NCI-H345 treated with DMSO at 0.1 percent for 48 hours (cell line): ENCODE measurements around the gene RIMBP2.
A peak's percentile ranks its signal among the peaks of the same experiment; 100 is the strongest.

ENCODE experiments used
- DNase-seq: peaks from one replicate; lab custom pipeline; 2025; ENCODE audit not compliant: unreplicated experiment; lab: John Stamatoyannopoulos, UW

The RIMBP2 gene

DNA sequence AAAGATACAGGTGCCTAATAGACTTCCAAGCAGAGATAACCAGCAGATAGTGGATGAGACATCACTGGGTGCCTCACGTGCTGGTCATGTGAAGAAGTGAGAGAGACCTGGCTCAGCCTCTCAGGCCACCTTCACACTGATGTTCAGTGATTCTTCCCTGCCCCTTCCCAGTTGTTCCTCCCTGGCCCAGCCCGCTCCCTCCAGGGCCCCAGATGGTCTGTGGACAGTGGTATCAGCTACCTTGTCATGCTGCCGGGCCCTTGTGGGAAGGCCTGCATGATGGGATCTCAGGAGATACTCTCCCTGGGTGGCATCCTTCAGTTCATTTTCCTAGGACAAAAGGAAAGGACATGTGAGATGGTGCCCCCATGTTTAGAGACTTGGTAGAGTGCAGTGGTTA is 198.5 kb downstream of the RIMBP2 start:
- DNase-seq = no peak

DNA sequence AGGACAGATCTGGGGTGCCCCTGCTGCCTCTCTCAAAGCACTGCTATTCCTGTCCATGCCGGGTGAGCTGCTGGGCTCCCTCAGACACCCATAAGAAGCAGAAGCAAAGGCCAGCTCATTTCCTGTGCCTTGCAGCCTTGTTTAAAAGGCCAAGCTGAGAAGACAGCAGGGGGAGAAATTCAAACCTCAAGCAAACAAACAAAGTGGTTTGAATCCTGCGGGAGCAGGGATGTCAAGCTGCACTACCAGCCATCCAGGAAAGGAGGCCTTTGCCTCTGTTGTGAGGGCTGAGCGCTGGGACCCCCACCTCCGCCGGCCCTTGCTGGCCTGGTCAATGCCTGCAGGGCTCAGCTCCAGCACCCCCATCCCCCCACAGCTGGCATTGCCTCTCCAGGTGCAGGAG is 201.9 kb downstream of the RIMBP2 start:
- peak; percentile 61 for DNase-seq

DNA sequence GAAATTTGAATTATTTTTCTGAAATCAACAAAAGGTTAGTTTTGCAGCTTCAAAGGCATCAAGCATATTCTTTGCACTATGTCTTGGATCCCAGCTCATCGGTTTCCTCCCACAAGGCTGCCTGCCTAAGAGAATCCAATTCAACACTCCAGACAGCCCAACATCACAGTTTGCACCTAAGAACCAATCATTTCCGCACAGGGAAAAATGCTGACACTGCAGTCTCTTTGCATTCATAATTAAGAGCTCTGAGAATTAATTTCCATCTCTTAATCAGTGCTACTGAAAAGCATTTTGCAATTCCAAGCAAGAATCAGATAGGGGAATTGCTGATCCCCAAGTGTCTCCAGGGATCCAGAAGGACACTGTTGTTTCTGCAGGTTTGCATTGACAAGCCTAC is 202.5 kb downstream of the RIMBP2 start:
- no peak for DNase-seq

DNA sequence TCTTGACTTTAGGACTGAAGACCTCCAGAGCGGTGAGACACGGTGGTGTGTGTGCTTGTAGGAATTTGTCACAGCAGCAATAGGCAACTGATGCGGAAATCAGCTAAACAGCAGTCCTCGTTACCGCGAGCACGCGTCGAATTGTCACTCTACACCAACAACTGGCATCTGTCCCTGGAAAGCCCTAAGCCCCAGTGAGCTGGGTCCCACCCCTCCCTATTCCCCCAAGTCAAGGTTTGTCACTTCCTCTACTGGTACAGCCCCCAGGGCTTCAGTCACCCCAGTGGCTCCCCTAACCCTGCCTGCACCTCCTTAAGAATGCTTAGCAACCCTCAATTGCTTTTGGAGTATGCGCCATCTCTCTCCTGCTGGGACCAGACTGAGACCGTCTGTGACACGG is 204.8 kb downstream of the RIMBP2 start:
- DNase-seq = no peak

DNA sequence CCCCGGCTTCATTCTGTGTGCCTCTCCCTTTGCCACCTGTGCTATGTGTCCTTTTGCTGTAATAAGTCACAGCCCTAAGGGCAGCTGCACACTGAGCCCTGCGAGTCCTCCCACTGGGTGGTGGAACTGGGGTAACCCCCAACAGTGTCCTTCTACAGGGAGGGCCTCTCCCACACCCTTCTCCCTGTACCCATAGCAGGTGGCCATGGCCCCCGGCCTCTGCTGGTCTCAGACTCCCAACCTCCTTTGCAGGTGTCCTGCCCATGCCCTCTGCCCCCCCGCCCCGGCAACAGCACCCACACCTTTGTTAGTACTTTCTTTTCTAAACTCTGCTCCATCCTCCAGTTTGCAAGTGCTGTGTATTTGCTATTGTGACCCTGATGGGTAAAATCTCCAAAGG is 206.6 kb downstream of the RIMBP2 start:
- no peak for DNase-seq

DNA sequence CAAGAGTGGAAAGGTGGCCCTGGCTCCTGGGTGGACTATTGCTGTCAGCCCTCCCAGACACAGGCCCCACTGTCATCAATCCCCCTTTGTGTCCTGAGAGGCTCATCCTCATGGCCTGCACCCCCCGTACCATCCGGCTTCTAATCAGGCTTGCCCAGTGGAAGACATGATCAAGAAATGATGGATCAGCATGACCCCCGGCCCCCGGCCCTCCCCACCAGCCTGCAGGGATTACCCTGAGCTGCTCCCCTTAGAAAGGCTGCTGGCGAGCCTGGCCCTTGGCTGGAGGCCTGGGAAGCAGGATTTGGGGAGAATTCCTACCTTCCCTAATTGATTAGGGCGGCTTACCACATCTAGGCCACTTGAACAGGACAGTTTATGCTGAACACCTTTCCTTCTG is 207.3 kb downstream of the RIMBP2 start:
- DNase-seq = no peak

DNA sequence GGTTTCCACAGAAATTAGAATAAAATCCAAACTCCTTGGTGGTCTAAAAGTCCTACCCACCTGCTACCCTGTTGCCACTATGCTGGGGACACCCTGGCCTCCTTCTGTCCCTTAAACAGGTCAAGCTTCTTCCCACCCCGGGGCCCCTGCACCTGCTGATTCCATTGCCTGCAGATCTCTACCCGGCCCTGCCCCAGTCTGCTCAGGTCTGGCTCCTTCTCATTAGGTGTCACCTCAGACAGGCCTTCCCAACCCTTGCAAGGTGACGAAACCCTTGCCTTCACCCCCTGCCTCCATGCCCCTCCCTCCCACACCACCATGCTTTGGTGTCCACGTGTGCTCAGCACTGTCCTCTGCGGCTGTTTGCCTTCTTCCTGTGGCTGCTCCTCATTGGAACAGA is 207.8 kb downstream of the RIMBP2 start:
- DNase-seq = no peak

DNA sequence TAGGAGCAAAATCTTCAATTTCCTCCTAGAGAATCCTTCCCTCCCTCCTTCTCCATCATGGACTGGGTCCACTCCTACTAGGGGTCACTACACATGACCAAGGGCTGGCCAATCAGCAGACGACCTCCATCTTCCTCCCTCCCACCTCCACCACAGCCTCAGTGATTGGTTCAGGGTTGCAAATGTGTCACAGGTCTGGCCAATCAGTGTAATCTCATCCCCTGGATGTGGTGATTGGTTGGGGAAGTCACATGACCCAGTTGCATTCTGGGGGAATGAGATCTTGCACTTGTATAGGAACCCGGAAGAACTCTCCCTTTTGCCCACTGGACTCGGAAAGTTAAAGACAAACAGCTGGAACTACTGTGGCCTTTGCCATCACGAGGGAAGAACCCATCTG is 209.3 kb downstream of the RIMBP2 start:
- DNase-seq = no peak

DNA sequence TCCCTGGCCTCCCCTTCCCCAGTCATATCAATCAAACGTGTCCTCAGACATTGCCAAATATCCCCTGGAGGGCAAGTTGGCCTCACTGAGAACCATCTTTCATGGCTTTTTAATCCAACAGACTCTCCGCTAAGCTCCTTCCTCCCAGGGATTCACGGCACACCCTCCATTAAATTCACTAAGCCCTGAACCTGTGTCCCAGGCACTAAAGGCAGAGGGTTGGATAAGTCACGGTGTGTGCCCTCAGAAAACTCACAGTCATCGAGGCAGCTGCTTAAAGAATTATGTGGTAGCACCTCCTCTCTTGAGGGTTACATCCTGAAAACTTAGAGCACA is 211.3 kb downstream of the RIMBP2 start:
- no peak for DNase-seq

DNA sequence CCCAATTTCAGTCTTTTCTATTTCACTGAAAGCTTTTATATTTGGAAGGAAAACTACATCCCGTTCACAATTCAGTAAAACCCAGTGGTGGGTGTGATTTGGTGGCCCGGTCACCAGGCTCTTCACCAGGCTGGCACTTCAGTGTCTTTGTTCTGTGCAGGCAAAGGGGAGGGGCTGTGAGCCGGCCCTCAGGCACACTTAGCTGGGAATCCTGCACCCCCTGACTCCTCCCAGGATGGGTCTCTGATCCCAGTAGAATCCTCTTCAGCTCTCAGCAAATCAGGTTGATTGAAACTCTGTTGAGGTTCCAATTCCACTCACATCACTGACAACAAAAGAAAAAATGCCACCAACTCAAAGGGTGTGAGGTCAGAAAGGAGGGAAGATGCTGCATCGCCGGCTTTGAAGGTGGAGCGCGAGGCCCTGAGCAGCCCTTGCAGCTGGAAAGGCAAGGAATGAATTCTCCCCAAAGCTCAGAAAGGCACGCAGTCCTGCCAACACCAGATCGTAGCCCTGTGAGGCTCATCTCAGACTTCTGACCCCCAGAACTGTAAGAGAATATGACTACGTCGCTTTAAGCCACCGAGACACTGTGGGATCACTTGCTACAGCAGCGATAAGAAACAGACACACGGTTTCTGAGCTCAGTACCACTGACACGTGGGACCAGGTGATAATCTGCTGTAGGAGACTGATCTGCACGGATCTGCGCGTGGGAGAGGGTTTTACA is 211.8 kb downstream of the RIMBP2 start:
- no peak for DNase-seq

DNA sequence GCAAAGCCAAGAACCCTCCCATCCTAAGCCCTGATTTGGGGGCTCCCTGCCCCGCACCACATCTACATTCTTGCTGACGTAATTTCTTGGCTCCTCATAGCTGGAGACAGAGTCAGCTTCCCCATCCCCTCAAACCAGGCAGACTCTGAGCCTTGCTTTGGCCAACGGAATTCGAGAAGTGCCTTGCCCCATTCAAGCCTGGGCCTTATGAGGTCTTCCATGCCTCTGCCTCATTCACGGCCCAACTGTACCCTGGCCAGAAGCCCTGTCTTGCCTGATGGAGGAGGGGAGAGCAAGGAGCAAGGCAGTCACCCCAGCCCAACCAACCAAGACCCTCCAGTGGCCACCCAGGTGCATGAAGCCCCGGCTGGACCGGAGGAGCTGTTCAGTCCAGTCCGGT is 214.3 kb downstream of the RIMBP2 start:
- no peak for DNase-seq

DNA sequence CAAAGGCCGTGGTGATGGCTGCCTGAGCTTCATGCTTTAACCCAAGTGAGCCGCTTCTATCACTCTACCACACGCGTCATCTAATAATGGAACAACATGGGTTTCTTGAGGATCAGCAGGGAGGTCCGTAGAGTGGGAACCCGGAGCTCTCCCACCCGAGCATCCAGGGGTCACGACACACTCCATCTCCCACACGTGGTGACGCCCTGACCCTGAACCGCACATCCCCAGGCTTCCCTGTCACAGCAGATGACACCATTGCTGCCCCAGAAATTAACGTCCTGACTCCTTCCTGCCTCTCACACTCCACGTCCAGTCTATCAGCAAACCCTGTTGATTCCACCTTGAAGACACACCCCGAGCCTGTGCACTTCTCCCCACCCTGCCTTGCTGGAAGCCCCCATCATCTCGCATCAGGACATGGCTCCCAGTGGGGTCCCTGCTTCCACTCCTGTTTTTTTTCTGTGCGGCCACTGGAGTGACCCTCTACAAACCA is 215.2 kb downstream of the RIMBP2 start:
- no peak for DNase-seq

DNA sequence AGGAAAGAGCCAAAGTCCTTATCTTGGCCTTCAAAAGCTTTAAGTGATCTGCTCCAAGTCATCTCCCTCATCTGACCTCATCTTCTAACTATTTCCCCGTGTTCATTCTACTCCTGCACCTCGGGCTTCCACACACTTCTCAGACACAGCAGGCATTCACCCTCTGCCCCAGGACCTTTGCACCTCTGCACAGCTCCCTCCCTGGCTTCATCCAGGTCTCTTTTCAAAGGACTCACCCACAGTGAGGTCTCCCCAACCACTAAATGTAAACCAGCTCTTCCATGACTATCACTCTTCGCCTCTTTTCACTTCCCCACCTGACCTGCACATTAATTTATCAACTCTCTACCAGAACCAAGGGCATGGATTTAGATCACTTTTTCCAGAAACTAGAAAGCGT is 216.6 kb downstream of the RIMBP2 start:
- DNase-seq = no peak

DNA sequence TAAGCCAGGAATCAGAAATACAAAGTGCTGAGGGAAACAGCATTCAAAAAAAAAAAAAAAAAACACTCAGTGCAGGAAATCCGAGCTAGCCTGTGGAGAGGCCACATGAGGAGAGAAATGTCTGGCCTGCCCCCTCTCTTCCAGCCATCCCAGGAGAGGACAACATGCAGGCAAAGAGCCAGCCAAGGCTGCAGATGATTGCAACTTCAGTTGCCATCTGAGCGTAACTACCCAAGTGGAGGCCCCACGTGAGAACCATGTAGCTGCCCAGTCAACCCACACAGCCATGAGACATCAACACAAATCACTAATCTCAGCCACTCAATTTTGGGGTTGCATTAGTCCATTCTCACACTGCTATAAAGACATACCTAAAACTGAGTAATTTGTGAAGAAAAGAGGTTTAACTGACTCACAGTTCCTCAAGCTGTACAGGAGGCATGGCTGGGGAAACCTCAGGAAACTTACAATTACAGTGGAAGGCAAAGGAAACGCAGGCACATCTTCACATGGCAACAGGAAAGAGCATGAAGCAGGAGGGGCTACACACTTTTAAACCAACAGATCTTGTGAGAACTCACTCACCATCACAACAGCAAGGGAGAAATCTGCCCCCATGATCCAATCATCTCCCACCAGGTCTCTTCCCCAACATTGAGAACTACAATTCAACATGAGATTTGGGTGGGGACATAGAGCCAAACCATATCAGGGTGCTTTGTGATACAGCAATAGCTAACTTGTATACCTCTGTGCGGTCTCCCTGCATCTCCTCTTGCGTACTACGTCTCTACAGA is 217.3 kb downstream of the RIMBP2 start:
- DNase-seq = peak; percentile 10

DNA sequence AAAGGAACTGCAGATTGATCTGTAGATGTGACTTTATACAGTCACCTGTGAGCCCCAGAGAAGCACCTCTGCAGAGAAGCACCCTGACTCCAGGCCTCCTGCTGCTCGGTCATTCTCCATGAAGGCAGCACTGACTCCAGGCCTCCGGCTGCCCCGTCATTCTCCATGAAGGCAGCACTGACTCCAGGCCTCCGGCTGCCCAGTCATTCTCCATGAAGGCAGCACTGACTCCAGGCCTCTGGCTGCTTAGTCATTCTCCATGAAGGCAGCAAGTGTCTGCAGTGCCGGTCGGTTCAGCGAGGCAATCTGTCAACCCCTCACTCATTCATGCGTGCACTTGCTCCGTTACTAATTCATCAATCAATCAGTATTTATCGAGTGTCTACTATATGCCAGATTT is 218.1 kb downstream of the RIMBP2 start:
- DNase-seq = no peak

DNA sequence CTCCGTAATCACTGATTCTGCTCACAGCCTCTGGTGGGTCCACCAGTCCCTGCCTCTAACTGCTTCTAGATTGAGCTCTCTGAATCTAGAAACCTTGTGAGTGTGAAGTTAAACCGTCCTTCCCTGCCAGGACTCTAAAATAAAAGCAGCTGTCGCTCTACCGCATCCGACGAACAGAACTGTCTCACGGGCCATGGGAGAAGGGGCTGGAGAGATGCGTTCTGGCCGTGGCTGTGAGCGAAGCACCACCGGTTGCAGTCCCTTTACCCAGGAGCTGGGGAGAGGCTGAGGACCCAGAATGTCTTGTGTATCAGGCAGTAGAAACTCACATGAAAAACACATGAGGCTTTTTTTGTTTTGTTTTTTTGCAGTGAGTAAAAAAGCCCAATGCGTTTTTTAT is 218.8 kb downstream of the RIMBP2 start:
- DNase-seq = no peak

DNA sequence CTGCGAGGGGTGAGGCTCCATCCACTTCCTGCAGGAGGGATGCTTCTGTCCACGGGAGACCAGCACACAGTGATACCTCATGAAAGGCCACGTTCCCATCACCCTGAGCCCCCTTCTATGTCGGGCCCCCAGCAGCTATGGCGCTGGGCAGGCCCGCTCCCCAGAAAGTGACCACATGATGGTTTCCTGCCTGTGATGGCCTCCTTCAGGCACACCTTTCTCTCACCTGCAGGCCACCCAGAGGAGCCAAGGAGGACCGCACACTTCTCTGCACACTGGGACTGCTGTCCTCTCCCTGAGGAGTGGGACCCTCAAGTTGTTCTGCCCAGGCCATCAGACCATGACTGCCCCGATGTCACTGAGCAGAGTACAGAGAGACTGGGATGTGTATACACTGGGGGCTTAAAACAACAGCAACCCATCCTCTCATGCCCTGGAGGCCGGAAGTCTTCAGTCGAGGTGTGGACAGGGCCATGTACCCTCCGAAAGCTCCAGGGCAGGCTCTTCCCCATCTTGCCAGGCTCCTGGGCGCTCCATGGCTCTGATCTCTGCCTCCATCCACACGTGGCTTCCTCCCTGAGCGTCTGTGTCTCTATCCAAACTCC is 219.5 kb downstream of the RIMBP2 start:
- DNase-seq = no peak

DNA sequence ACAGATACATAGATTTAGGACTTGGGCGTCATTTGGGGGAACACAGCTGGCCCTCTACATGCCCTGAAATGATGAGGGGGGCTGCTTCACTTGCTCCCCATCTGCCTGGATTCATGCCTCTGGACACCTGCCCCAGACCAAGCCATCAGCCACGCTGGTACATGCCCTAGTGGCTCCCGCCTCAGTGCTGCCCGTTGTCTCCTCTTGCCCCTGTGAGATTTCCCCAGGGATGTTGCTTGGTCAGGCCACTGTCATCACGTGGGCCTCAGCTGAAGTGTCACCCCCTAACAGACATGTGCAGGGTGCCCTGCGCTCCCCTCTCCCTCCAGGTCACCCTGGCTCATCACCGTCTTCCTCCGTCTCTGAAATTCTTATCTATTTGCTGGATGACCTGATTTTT is 220.9 kb downstream of the RIMBP2 start:
- DNase-seq = no peak

DNA sequence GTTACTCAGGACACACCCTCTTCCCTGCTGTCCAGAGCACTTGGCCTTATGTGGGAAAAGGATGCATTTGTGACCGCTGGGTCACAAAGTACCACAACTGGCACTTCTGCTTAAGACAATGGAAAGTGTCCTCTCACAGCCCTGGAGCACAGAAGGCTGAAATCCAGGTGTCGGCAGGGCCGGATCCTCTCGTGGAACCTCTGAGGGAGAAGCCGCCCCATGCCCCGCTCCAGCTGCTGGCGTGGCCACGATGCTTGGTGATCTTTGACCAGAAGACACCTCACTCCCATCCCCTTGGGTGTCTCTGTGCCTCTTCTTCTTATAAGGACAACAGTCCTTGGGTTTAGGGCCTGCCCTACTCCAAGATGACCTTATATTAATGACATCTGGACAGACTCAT is 221.4 kb downstream of the RIMBP2 start:
- no peak for DNase-seq

DNA sequence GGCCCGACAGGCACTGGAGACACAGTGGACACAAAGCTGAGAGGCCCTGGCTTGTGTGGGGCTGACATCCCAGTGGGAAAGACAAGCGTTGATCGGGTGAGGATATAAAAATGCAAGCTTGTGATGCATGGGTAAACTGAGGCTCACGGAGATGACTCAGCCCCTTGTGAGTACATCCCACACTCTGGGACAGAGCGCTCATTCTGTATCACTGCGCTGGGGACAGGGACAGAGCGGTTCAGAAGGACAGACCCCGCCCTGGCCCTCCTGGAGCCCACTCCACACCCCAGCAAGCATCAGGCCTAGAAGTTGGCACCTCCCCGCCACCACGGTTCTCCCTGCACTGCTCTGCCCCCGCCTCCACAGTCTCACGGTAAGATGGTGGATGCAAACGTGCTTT is 222.1 kb downstream of the RIMBP2 start:
- DNase-seq = no peak

DNA sequence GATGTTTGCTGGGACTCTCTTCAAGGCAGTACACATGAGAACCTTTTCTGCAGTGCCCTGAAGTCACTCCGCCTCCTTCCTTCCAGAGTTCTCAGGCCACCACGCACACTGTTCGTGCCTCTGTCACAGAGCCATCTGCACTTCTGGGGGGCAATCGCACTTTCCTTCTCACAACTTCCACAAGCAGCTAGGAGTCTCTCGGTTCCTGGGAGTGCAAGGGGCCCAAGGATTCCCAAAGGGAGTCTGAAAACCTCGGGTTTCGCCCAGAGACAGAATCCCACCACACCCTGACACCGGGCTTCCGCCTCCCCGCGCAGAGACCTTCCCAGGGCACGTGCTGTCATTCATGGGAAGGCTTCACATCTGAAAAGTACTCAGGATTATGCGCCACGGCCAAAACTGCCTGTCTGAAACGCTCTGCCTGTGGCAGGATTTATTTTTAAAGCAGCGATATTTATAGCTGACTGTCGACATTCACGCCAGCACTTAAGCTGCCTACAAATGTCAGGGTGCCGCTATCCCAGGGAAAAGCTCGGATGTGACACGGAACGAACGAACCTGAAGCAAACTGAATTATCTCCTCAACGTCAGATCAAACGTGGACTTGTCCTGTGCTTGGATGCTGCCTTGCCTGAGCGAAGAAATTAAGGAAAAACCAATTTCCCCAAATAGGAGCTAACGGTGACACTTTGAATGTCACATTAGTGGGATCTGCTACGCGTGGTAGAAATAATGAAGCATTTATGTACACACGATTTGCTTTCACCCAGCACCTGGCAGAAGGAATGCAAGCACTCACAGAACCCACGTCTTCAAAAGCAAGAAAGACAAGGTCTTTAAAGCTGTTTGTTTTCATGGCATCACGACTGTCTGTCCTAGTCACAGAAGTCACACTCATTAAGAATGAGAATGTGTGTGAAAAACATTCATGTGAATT is 224.4 kb downstream of the RIMBP2 start:
- DNase-seq = no peak
